NCI-H446 (cell line): Measurements from ENCODE around the gene PARD3B.

Source experiments
- DNase-seq, 2 experiments: peaks; one replicate each; lab custom pipeline; 2025; lab: John Stamatoyannopoulos, UW

PARD3B gene

DNA sequence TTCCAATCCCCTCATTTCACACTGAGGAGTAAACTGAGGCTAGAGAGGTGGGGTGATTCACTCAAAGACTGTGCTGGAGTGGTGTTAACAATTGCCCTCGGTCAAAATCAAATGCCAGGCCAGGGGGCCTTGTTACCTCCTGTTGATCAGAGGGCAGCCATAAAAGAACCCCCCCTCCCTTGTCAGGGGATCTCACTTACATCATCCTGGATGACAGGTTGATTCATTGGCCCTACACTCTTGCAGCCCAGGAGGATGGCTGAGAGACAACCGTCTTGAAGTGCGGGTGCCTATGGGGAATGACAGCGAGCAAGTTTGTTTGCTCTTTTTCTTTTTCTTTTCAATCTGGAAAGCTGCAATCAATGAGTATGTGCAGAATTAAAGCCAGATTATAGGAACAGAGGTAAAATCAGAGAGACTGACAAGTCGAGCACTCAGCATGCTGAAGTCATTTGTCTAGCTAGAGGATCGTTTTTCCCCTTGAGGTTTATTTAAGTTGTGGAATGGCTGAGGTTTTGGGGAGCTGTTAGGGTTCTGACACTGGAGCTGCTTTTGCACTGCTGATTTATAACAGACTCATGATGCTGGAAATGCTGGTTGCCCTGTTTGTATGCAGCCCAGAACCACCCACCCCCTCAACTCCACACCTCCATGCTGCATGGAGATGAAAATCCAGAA lies 1110.6 kb downstream of the PARD3B start:
- no peak for DNase-seq

DNA sequence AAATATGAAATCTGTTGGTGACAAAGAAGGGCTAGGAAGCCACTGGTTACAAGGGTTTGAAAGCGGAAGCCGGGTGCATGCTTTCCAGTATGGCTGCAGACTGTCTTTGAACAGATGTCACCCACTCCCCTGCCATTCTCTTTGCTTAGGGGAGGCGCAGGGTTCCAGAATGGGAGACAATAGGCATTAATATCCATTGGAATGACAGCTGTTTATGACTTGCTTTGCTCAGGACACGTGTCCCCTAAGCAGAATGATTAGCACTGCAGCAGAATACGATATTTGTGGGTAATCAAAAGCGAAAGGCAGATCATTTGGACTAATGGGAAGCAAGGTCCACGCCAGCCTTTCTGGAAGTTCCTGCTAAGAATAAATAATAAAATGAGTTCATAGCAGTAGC lies 1111.2 kb downstream of the PARD3B start:
- DNase-seq = no peak

DNA sequence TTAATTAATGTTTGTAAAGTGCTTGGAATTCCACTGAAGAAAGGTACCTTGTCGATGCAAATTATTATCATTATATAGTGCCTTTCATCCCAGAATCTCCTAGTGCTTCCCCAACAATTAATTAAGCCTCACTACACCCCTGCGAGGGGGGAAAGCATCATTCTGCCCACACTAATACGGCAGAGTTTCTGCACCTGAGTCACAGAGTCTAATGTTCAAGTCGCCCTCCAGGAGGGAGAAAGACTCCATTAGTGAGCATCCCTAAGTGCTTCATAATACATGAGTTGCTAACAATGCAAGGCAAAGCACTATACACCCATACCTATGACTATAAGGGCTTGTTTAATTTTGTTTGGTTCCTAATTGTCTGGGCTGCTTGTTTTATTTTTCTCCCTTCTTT lies 1111.7 kb downstream of the PARD3B start:
- no peak for DNase-seq

DNA sequence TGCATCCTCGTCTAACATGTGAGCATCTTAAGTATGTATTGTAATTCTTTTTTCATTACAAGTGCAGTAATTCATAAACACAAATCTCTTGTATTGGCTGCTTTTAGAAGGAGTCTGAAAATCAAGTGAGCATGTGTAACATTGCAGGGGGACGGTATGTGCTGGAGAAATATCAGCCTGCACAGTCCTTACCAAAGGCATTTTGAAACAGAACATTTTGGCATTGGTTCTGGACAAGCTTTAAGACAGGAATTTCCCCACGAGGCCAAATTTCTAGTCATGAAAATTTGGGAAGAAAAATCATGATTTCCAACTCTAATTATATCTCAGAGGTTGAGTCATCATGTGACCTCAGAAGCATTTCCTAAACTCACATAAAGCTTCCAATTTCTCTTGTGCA lies 1112.3 kb downstream of the PARD3B start:
- DNase-seq = no peak

DNA sequence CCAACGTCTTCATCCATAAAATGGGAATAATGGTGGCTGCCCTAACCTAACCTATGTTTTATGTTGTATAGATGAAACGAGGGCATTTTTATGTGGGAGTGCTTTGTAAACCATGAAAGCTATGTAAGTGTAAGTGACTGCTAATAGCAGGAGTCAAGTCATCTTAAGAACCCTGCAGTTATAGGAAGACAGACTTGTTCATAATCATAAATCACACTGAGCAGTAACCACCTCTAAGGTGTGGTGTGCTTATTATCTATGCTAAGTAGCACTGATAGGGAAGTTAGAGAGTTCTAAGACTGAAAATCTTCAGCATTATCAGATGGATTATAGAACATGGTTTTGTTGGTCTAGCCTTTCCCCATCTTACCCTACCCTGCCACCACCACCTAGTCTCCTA lies 1112.8 kb downstream of the PARD3B start:
- DNase-seq = no peak

DNA sequence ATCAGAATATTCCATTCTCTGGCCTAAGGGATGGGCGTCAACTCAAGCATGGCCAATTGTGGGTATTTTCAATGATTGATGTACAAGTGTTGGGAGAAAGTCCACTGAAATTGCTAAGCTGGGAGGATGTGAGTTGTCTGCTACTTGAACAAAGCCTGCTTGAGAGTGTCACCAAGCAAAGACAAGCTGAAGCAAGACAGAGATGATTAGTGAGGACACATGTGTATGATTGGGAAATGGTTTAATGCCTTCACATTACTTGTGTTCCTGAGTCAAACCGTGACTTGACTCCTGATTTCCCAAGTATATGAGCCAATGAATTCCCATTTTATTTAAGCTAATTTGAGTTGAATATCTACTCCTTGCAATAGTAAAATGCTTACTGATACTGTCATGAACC lies 1113.3 kb downstream of the PARD3B start:
- DNase-seq = no peak

DNA sequence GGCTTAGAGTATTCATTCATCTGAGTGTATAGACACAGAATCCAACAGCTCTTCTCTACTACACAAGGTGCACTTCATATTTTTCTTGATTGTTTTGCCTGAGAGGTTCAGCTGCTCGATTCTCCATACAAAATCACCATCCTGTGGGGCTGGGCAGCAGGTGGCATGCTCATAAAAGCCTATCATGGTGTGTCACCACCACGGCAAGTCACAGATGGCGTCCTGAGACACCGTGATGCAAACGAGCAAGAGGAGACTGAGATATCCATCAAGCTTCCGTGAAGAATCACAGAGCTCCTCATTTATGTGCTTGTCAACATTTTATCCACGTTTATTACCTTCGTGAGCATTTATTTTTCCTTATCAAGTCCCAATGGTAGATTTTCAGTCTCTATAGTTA lies 1114.6 kb downstream of the PARD3B start:
- DNase-seq = no peak

DNA sequence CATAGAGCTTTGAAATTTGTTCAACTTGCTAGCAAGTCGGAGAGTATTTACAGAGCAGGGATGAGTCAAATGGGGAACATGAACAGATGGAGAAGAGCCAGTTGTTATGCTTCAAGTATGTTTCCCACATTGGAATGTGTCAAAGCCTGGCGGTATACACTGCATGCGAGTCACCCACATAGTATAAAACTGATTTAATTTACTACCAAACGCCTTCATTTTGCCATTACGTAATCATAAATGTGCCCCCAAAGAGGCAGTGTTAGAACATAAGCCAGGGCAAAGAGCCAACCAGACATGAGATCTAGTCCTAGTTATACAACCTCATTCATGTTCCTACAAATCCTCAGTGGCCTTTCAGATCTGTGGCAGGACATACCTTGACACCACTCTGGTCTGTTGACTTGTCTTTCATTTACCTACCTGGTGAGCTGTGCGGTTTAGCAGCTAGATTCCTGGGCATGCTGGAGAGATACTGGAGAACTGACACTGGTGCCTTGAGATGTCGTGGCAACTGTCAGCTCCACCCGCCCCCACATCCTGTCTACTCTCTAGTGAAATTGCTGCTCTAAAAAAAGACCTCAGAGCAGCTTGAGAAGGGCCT lies 1115.3 kb downstream of the PARD3B start:
- DNase-seq = peak in 1 of 2 experiments; percentile 25

DNA sequence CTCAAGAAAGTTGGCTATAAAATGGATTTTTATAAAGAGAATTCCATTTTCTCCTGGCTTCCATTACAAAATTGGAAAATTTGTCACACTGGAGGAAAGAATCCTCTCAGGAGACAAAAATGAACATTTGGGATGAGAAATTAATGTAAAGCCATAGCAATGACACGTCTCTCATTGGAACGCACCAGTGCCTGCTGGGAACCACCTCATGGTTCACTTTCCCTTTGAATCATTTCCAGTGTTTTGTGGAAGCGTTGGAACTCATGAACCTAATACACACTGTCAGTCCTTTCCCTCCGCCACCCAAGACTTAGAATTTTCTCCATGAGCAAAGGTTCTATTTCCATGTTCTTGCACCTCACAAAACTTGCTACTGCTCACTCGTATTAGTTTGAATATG lies 1116.0 kb downstream of the PARD3B start:
- no peak for DNase-seq

DNA sequence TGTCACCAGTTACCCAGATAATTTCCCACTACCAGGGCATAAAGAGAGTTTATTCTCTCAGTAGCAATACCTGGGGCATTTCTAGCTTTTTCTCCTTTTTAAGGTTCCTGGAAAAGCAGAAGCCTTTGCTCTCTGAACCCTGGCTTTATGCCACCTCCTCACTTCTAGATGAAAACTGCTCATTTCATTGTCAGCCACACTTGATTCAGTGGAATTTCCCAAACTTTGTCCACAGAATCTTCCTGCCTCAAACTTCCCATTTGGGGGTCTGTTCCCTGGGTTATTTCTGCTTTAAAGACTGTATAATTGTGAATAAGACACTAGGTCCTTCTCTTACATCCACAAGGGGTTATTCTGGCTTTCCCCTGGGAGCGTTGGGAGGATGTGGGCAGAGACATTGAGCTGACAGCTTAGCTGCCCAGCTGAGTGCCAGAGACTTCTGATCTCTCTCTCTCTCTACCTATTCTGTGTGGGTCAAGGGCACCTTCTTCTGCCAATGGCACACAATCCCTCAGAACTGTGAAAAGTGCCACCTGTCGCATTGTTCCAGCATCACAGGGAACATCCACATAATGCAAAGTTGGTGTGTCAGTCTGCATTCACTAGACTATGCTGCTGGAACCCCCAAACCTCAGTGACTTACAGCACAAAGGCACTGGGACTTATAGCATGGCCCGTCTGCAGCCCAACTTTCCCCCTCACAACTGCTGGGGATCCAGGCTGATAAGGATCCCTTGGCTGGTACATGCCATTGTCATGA lies 1117.1 kb downstream of the PARD3B start:
- no peak for DNase-seq

DNA sequence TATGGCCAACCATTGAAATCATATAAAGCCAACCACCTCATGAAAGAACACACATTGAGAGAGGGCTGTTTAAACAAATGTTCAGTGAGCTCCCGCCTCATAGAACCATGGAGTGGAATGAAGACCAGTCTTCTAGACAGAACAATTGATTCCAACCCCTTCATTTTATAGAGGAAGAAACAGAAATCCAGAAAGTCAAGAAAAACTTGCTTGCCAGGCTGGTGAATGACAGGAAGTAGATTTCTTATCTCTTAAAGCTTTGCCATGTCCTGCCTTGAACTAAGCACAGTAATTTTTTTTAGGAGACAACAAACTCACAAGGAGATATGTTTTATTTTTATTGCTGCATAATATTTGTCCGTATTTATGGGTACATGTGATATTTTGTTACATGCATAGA lies 1120.5 kb downstream of the PARD3B start:
- no peak for DNase-seq
